HG03196 (cell line): Measurements from ENCODE around the gene PROK1.

Source experiments
- ATAC-seq: cut with Tn5 transposase; IDR thresholded peaks from one replicate; pipeline ENCODE4 v1.9.1; 2021; ENCODE audit not compliant: unreplicated experiment

The PROK1 gene

GRCh38 chr1:110487726-110488125 lies 36.8 kb downstream of the PROK1 start:
- ATAC-seq = no peak

GRCh38 chr1:110488161-110488560 lies 37.2 kb downstream of the PROK1 start:
- ATAC-seq = no peak

- ATAC-seq = no peak
These were observed 37.9 kb downstream of the PROK1 start for GRCh38 chr1:110488867-110489266.

- no peak for ATAC-seq
These were observed 38.5 kb downstream of the PROK1 start for GRCh38 chr1:110489406-110489805.

- ATAC-seq = no peak
These were observed 39.1 kb downstream of the PROK1 start for GRCh38 chr1:110489973-110490542.

- no peak for ATAC-seq
These were observed 40.0 kb downstream of the PROK1 start for GRCh38 chr1:110490791-110491451.

GRCh38 chr1:110492573-110492972 lies 41.6 kb downstream of the PROK1 start:
- no peak for ATAC-seq

- ATAC-seq = no peak
These were observed 42.2 kb downstream of the PROK1 start for GRCh38 chr1:110493059-110493699.

GRCh38 chr1:110494036-110494435 lies 43.1 kb downstream of the PROK1 start:
- no peak for ATAC-seq

- no peak for ATAC-seq
These were observed 43.8 kb downstream of the PROK1 start for GRCh38 chr1:110494522-110495406.

- ATAC-seq = no peak
These were observed 45.1 kb downstream of the PROK1 start for GRCh38 chr1:110495926-110496600.

- ATAC-seq = no peak
These were observed 47.3 kb downstream of the PROK1 start for GRCh38 chr1:110498270-110498669.

GRCh38 chr1:110501488-110502132 lies 50.7 kb downstream of the PROK1 start:
- ATAC-seq = no peak

GRCh38 chr1:110502402-110503151 lies 51.6 kb downstream of the PROK1 start:
- ATAC-seq = no peak

- no peak for ATAC-seq
These were observed 52.5 kb downstream of the PROK1 start for GRCh38 chr1:110503471-110503870.

- ATAC-seq = no peak
These were observed 53.3 kb downstream of the PROK1 start for GRCh38 chr1:110504226-110504625.

GRCh38 chr1:110505596-110505995 lies 54.6 kb downstream of the PROK1 start:
- ATAC-seq = no peak

GRCh38 chr1:110506541-110506940 lies 55.6 kb downstream of the PROK1 start:
- ATAC-seq = no peak
